Peyer's patch (tissue), 4 donors: Measurements from ENCODE around the gene GALNT13. TPM values are rescaled to one million over a fixed set of nuclear protein-coding genes. Genes with fewer than 3 reads are reported as not detected.

Experiments used
- DNase-seq, 3 donors: peaks; one replicate each; pipeline ENCODE4 v3.0.0-alpha.2; 2017 to 2019
- H3K27ac ChIP-seq, 4 donors: fragments of 200-600 bp; sonication (generic); one replicate each; pipeline ENCODE4 v1.5.1; 2016 to 2019
- H3K27me3 ChIP-seq, 2 donors: fragments of 200-600 bp; sonication (generic); one replicate each; pipeline ENCODE4 v1.5.1; 2019
- H3K36me3 ChIP-seq, 3 donors: fragments of 200-600 bp; sonication (generic); one replicate each; pipeline ENCODE4 v1.5.1; 2016 to 2019
- H3K4me1 ChIP-seq, 4 donors: fragments of 200-600 bp; sonication (generic); one replicate each; pipeline ENCODE4 v1.5.1; 2016 to 2019
- H3K4me3 ChIP-seq, 4 donors: fragments of 200-600 bp; sonication (generic); 1 replicate in 3 of 4; 2 replicates in 1 of 4; pipeline ENCODE4 v1.5.1; 2016 to 2019; ENCODE audit warnings: mild to moderate bottlenecking in 1 of 4
- H3K9me3 ChIP-seq, 4 donors: fragments of 200-600 bp; sonication (generic); one replicate each; pipeline ENCODE4 v1.5.1; 2016 to 2019; ENCODE audit warnings: mild to moderate bottlenecking in 1 of 4
- POLR2A ChIP-seq, 2 donors: fragments of 450-650 bp; IDR thresholded peaks; one replicate each; pipeline ENCODE4 v1.5.1; 2017; ENCODE audit warnings: antibody characterized with exemption in 2 of 2, mild to moderate bottlenecking in 2 of 2, moderate library complexity in 2 of 2
- total RNA-seq, 4 donors: library from RNA; depleted of rRNA; stranded (reverse); fragments of >200 nt; gene quantifications; one replicate each; pipeline ENCODE4 v1.1.0, GENCODE V29; 2016
- TF ChIP-seq, protein P1 (sequence below), 6 experiments: fragments of 450-650 bp in 4 of 6; fragments of 200-600 bp in 2 of 6; sonication (generic) in 1 of 6; IDR thresholded peaks; one replicate each; pipeline ENCODE4 v1.5.1; 2017 to 2019; ENCODE audit warnings: antibody characterized with exemption in 6 of 6, mild to moderate bottlenecking in 3 of 6, moderate library complexity in 1 of 6

GALNT13 gene
- total RNA-seq, 4 donors from 2014 or later = 1.6 to 2.7 (median 2.0) TPM

DNA sequence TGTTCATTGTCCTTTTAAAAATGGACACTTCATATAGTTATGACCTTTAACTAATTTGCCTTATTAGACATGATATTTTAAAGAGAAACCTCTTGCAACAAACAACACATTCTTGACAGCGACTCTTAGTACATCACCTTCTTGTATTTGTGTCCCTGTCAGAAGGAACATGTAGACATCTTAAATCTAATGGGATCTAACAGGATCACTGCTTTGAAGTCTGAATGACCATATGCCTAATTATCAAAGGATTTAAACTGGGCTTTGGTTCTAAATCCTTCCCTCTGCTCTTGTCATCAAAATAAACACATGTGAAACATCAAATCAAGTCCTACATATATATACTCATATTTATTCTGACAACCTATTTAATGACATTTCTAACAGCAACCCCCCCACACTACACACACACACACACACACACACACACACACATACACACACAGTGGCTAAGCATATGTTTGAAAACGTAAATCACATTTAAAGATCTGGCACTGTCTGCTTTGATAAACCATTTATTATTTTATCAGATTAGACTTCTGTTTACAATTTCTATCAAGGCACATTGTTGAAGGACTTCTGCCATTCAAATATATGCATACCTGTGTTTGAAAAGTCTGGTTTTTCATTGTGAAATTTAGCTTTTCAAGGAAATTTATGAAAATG, 4.2 kb downstream of the GALNT13 start:
- H3K27me3 ChIP-seq = no peaks in the 10 kb centered on the region
- no peak overlapping the region for H3K27ac ChIP-seq
- peaks cover 0 to 15% (median 0%) of the 10 kb centered on the region in 4 donors for H3K4me1 ChIP-seq
- DNase-seq = no peak
- TF ChIP-seq POLR2A (IDR thresholded peaks at IDR 0.05) = no peak
- TF ChIP-seq, protein P1, sequence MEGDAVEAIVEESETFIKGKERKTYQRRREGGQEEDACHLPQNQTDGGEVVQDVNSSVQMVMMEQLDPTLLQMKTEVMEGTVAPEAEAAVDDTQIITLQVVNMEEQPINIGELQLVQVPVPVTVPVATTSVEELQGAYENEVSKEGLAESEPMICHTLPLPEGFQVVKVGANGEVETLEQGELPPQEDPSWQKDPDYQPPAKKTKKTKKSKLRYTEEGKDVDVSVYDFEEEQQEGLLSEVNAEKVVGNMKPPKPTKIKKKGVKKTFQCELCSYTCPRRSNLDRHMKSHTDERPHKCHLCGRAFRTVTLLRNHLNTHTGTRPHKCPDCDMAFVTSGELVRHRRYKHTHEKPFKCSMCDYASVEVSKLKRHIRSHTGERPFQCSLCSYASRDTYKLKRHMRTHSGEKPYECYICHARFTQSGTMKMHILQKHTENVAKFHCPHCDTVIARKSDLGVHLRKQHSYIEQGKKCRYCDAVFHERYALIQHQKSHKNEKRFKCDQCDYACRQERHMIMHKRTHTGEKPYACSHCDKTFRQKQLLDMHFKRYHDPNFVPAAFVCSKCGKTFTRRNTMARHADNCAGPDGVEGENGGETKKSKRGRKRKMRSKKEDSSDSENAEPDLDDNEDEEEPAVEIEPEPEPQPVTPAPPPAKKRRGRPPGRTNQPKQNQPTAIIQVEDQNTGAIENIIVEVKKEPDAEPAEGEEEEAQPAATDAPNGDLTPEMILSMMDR (IDR thresholded peaks at IDR 0.05) = no peak
- H3K9me3 ChIP-seq = no peaks in the 10 kb centered on the region
- no peaks in the 10 kb centered on the region for H3K36me3 ChIP-seq
- no peak overlapping the region for H3K4me3 ChIP-seq

- Histone ChIP-seq H3K36me3 (no peaks in the 10 kb centered on the region), H3K27me3 (no peaks in the 10 kb centered on the region), H3K4me3 (no peak overlapping the region), H3K4me1 (no peaks in the 10 kb centered on the region), H3K27ac (no peak overlapping the region), H3K9me3 (no peaks in the 10 kb centered on the region)
- no peak for DNase-seq
- TF ChIP-seq, protein P1 (IDR thresholded peaks at IDR 0.05) = no peak
- no peak for TF ChIP-seq POLR2A (IDR thresholded peaks at IDR 0.05)
Observed at GRCh38 chr2:153880926-153881325, 9.2 kb downstream of the GALNT13 start.

DNA sequence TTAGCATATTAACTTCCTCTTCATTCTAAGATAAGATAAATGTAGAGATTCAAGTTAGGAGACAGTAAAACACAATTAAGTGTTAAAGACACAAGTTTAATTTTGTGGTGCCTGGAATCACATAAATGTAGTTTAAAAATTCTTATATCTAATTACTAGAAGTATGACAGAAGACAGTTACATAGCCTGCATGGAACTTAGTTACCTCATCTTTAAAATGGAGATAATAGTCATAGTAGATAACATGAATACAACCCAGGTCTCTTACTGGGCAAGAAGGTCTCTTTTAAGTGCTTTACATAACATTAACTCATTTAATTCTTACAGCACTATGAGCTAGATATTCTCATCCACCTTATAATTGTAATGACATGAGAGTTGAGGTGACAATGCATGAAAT, 15.1 kb downstream of the GALNT13 start:
- TF ChIP-seq, protein P1 (IDR thresholded peaks at IDR 0.05) = no peak
- TF ChIP-seq POLR2A (IDR thresholded peaks at IDR 0.05) = no peak
- no peaks in the 10 kb centered on the region for H3K36me3 ChIP-seq
- no peak overlapping the region for H3K4me3 ChIP-seq
- H3K9me3 ChIP-seq = no peaks in the 10 kb centered on the region
- no peaks in the 10 kb centered on the region for H3K4me1 ChIP-seq
- DNase-seq = no peak
- no peak overlapping the region for H3K27ac ChIP-seq
- no peaks in the 10 kb centered on the region for H3K27me3 ChIP-seq

DNA sequence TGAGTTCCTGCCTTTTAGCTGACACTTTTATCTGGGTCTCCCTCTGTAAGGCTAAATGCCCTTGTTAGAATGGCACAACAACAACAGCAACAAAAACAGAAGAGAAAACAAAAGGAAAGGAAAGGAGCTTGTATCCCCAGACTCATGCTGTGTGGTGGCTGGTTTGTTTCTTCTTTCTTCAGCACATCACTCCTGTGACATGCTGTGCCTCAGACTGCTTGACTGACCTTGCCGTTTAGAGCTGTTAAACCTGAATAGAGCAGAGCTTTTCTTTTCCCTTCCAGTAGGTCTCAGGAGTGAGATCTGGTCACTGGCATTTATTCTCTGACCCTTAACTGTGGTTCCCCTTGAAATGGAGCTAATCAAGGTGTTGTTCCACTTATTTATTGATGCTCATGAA, 18.9 kb downstream of the GALNT13 start:
- Histone ChIP-seq H3K9me3 (no peaks in the 10 kb centered on the region), H3K4me3 (no peak overlapping the region), H3K27ac (no peak overlapping the region), H3K4me1 (no peaks in the 10 kb centered on the region), H3K27me3 (no peaks in the 10 kb centered on the region), H3K36me3 (no peaks in the 10 kb centered on the region)
- TF ChIP-seq, protein P1 (IDR thresholded peaks at IDR 0.05) = no peak
- no peak for TF ChIP-seq POLR2A (IDR thresholded peaks at IDR 0.05)
- no peak for DNase-seq

DNA sequence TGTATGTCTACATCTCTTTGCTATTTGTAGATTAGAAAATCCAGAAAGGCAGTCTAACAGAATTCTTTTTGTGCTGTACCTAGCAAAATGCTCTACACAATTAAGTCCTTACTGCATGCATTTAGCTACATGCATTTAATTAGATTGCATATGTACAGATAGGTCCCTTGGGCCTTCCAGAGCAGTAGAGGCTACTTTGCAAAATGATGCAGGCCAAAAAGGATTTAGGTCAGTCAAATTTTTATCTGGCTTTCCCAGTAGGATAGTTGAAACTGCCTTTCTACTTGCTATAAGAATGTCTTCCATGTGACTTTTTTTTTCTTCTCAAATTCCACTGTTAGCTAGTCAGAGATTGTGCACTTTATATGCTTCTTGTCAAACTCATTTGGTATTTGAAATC, 19.3 kb downstream of the GALNT13 start:
- no peaks in the 10 kb centered on the region for H3K27me3 ChIP-seq
- TF ChIP-seq, protein P1 (IDR thresholded peaks at IDR 0.05) = no peak
- no peak for TF ChIP-seq POLR2A (IDR thresholded peaks at IDR 0.05)
- no peak overlapping the region for H3K4me3 ChIP-seq
- H3K27ac ChIP-seq = no peak overlapping the region
- no peaks in the 10 kb centered on the region for H3K36me3 ChIP-seq
- H3K4me1 ChIP-seq = no peaks in the 10 kb centered on the region
- no peak for DNase-seq
- no peaks in the 10 kb centered on the region for H3K9me3 ChIP-seq
